GM21447 (cell line): ENCODE measurements around the gene NOVA2.
"Not testable (repeated sequence)": the region's sequence is repeated elsewhere in the genome, so short reads cannot be mapped to it uniquely, and the experiment has no call there.

Experiments
- ATAC-seq: cut with Tn5 transposase; IDR thresholded peaks from one replicate; pipeline ENCODE4 v1.9.1; 2021; ENCODE audit not compliant: unreplicated experiment

The NOVA2 gene

DNA sequence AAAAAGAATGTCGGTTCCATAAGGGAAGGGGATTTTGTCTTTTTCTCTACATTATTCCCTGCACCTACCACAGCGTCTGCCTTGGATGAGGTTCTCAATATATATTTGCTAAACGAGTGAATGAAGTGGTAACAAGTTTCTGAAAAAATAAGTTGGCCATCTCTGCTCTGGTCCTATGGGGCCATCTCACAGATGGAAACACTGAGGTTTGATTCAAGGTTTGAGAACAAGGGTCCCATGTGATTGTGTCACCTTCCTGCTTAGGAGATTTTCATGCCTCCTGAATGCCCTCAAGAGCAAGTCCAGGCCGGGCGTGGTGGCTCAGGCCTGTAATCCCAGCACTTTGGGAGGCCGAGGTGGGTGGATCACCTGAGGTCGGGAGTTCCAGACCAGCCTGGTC, 74.4 kb downstream of the NOVA2 start:
- ATAC-seq = no peak

- ATAC-seq = no peak
These were observed 76.3 kb downstream of the NOVA2 start for GRCh38 chr19:45897261-45897812.

GRCh38 chr19:45895983-45896599, 77.6 kb downstream of the NOVA2 start:
- not testable (repeated sequence) for ATAC-seq

- ATAC-seq = no peak
These were observed 78.1 kb downstream of the NOVA2 start for GRCh38 chr19:45895519-45895972.

DNA sequence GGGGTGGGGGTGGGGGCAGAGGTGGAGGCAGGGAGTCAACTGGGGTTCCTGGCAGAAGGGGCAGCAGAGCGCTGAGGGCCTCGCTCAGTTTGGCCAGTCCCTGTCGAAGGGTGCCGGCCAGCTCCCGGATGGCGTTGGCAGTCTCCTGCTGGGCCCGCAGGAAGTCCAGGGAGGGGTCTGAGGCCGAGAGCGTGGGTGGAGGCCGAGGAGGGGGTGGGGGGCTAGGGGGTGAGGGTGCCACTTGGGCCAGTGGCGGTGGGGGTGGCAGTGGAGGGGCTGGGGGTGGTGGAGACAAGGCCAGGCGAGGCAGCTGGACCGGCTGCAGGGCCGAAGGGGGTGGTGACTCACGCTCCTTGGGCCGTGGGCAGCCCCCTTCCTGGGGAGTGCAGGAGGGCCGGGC, 82.8 kb downstream of the NOVA2 start:
- ATAC-seq = no peak

DNA sequence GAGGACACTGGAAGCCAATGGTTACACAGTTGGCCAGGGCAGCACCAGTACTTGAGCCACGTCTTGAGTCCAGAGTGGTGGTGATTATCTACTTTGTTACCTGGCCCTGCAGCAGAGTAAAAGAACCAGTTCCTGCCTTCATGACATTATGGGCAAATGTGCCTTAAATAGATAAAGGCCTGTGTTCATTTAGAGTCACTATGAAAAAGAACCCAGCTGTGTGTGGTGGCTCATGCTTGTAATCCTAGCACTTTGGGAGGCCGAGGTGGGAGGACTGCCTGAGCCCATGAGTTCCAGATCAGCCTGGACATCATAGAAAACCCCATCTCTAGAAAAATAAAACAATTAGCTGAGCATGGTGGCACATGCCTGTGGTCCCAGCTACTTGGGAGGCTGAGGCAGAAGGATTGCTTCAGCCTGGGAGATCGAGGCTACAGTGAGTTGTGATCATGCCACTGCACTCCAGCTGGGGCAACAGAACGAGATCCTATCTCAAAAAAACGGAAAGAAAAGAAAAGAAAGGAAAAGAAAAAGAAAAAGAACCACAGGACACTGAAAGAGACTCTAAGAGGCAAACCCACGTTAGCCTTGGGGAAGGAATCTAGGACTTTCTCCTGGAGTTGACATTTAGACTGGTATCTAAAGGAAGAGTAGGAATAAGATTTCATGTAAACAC, 84.3 kb downstream of the NOVA2 start:
- no peak for ATAC-seq

GRCh38 chr19:45887200-45887710, 86.4 kb downstream of the NOVA2 start:
- ATAC-seq = no peak

GRCh38 chr19:45886427-45887199, 87.1 kb downstream of the NOVA2 start:
- ATAC-seq = peak; percentile 48

DNA sequence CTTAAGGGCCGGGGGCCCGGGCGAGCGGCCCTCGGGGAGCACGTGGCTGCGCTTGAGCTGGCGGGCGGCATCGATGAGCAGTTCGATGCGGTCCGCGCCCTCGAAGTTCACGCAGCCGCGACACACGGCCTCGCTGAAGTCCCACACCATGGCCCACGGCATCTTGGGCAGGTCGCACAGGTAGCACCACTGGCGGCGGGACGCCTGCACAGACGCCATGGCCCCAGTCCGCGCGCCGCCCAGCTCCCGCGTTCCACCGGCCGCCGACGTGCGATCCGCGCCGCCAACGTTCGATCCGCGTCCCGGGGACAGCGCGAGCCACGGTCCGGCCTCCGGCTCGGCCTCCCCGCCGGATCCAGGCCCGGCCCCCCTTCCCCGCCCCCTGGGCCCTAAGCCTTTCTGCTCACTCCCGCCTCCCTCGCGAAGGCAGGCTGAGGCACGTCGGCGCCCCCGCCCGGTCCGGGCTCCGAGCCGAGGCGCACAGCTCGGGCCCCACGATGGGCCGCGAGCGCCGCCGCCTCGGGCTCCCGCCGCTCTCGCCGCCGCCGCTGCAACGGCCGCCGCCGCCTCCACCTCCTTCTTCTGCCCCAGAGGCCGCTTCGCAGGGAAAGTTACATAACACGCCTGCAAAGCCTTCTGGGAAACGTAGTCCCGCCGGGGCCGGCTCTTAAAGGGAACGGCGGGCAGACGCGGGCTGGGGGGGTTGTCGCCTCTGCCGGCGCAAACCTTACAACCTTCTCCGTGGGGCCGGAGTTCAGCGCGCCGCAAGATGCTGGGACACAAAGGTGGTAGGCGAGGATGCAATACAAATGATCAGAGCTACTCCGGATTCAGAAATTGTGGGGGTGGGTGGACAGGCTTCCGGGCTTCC, 87.9 kb downstream of the NOVA2 start, which contains the start of gene IRF2BP1:
Gene IRF2BP1, minus strand, starts transcription at position 586 of the 871 bp plus-strand sequence. Its CDS starts 367 bp downstream, at position 219.
- peak; percentile 45 for ATAC-seq

DNA sequence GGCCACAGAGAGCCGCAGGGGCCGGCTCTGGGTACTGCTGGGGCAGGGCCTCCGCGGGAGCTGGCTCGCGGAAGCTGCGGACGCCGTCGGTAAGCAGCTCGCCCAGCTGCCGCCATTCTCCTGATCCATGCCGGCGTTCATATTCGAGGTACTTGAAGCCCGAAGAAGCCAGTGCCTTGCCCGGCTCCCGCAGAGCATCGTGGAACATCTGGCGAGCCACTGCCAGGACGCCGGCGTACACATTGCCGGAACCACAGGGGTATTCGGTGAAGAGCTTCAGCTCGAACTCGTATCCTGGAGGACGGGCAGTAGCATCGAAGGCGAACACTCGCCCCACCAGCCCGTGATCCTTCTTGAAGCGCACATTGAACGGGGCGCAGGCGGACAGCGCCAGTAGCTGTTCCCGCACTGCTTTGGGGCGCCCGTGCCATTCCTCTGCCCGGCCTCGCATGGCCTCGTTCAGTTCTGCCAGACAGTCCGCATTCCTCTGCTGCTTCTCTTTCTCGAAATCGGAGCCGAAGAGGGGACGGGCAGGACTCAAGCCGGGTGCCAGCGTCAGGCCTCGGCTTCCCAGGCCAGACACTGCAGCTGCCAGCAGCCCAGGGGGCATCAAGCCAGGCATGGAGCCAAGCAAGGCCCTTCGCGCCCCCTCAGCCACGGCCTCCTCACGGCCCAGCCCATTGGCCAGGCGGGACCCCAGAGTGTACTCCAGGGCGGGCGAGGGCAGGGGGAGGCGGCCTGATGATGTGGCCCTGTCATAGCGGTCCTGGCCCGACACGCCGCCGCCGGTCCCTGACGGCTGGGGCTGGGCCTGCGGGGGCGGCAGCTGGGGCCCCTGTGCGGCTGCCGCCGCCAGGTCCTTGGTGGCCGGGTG, 88.7 kb downstream of the NOVA2 start:
- no peak for ATAC-seq

- no peak for ATAC-seq
These were observed 89.6 kb downstream of the NOVA2 start for GRCh38 chr19:45883881-45884681.
